ES-I3 (cell line): Measurements from ENCODE around the gene CEMIP2.
A peak's percentile ranks its signal among the peaks of the same experiment; 100 is the strongest.

Source experiments
- H3K36me3 ChIP-seq: 2 replicates; pipeline ENCODE4 v1.6.1; 2013; ENCODE audit warnings: mild to moderate bottlenecking, low read length, control low read depth, moderate library complexity; ENCODE audit not compliant: insufficient read depth
- H3K4me1 ChIP-seq: 2 replicates; pipeline ENCODE4 v1.6.1; 2013; ENCODE audit warnings: mild to moderate bottlenecking, control low read depth, low read length; ENCODE audit not compliant: insufficient read depth
- H3K9ac ChIP-seq: 2 replicates; pipeline ENCODE4 v1.6.1; 2013; ENCODE audit warnings: low read depth, mild to moderate bottlenecking, low read length, moderate library complexity
- H3K9me3 ChIP-seq: 2 replicates; pipeline ENCODE4 v1.6.1; 2013; ENCODE audit warnings: mild to moderate bottlenecking, low read length, moderate library complexity; ENCODE audit not compliant: control insufficient read depth, insufficient read depth

CEMIP2 gene

DNA sequence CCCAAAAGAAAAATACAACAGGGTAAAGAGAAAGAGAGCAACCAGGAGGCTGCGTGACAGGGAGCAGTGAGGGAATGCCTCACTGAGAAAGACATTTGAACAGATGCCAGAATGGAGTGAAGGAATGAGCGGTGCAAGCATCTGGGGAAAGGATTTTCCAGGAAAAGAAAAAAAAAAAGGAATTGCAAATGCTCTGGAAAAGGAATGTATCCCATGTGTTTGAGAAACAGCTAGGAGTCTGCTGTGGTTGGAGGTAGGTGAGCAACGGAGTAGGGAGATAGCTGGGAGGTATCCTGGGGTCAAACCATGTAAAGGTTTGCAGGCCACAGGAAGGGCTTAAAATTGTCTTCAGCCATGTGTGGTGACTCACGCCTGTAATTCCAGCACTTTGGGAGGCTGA lies 23.6 kb upstream of the CEMIP2 start:
- Histone ChIP-seq H3K9ac (no peak overlapping the region), H3K4me1 (0 out of 2 replicates have a peak, but pooled peaks cover 2% of the 10 kb centered on the region), H3K36me3 (no peaks in the 10 kb centered on the region), H3K9me3 (no peaks in the 10 kb centered on the region)

DNA sequence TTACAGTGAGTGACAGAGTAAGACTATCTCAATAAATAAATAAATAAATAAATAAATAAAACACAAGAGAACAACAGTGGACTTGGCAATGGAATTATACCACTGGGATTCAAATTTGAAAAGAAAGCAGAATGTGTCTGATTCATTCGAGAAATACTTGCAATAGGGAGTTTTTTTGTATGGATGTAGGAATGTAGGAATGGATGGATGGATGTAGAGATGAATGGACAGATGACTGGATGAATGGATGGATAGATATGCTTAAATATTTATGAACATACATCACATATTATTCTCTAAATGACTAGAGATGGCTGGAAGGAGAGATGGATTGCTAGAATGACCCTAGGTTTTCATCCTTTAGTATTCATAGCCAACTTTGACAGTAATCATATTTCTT lies 22.0 kb upstream of the CEMIP2 start:
- 0 out of 2 replicates have a peak, but pooled peaks cover 2% of the 10 kb centered on the region for H3K4me1 ChIP-seq
- H3K36me3 ChIP-seq: no peaks in the 10 kb centered on the region
- no peaks in the 10 kb centered on the region for H3K9me3 ChIP-seq
- no peak overlapping the region for H3K9ac ChIP-seq

DNA sequence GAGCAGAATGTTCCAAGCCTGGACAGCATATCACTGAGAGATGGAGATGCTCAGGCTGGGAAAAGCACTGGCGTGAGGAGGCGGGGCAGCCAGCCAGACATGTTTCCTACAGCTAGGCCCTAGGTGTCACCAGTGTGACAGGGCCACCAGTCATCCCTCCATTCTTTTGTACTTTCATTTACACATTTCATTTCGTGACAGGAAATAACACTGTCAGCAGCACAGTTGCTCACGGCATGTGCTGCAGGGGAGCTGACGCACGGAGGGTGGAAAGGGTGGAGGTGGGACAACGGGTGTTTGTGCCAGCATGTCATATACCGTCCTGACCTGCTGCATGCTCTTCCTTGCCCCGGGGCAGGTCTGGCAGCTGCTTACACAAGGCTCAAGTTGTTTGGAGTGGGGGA lies 14.8 kb upstream of the CEMIP2 start:
- no peak overlapping the region for H3K9ac ChIP-seq
- no peaks in the 10 kb centered on the region for H3K36me3 ChIP-seq
- H3K9me3 ChIP-seq: no peaks in the 10 kb centered on the region
- H3K4me1 ChIP-seq: peaks cover 8% of the 10 kb centered on the region; the same call in 1 of the 2 replicates

DNA sequence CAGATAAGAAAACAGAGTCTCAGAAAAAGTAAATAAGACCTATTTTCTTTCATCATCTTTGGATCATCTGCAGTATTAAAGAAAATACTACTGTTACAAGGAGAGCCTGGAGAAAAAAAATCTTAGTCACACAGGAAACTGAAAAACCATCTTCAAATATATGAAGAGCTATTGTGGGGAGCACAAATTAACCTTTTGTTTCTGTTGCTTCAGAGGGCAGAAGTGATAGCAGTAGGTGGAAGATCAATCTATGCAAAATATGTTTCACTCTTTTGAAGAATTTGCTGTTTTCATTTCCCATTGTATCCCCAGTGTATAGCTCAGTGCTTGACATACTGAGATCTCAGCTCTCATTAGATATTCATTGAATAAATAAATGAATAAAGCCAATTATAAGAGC lies 13.1 kb upstream of the CEMIP2 start:
- no peak overlapping the region for H3K9ac ChIP-seq
- H3K4me1 ChIP-seq: peaks cover 8% of the 10 kb centered on the region; the same call in 1 of the 2 replicates
- no peaks in the 10 kb centered on the region for H3K9me3 ChIP-seq

DNA sequence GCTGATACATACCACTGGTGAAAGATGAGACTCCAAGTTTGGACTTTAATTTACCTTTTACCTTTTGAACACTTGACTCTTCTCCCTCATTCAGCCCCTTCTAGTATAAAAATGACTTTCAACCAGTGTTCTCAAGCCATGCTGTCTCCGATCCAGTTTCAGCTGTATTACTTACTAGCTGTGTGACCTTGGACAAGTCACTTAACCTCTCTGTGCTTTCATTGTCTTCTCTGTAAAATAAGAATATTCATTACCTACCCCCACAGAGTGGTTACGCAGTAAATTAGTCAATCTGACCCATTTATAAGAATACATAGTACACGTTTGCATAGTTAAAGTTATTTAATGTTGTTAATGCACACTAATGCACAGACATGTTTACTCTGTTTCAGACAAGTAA lies 12.6 kb upstream of the CEMIP2 start:
- Histone ChIP-seq H3K36me3 (no peaks in the 10 kb centered on the region), H3K9ac (no peak overlapping the region), H3K9me3 (no peaks in the 10 kb centered on the region), H3K4me1 (peaks cover 8% of the 10 kb centered on the region; the same call in 1 of the 2 replicates)

More for the DNA sequence above, 13.1 kb upstream of the CEMIP2 start:
- H3K36me3 ChIP-seq: no peaks in the 10 kb centered on the region

DNA sequence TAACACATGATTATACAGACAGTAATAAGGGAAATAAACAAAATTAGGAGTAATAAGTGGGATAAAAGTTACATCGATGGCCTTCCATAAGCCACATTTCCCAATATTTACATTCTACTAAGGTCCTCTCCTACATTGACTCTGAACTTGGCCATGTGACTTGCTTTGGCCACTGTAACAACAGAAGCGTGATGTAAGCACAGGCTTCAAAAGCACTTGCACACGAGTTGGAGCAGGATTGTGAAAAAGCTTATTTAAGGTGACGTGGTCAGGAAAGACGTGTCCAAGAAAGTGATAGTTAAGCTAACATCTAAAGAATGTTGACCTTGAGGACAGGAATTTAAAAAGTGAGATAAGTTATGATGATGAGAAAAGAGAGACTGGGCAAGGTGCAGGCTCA lies 9.8 kb upstream of the CEMIP2 start:
- Histone ChIP-seq H3K36me3 (no peaks in the 10 kb centered on the region), H3K9ac (no peak overlapping the region), H3K9me3 (no peaks in the 10 kb centered on the region), H3K4me1 (peaks cover 3% of the 10 kb centered on the region; the same call in 1 of the 2 replicates)

DNA sequence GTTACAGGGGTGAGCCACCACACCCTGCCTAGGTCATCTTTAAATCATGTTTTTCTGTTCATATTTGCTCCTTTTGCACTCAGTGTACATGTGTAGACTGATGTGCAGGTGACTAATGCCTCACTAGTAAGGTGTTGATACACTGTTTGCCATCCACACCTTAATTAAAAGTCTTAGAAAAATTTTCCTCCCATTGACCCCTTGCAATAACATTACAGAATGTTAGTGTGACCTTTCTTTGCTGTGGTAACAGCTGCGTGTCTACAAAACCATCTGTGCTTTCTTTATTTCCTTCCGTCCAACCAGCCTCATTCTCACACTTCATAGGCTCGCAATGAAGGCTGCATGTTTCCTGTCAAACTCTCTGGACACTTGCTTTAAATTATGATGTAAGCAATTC lies 6.6 kb upstream of the CEMIP2 start:
- Histone ChIP-seq H3K9ac (no peak overlapping the region), H3K36me3 (no peaks in the 10 kb centered on the region), H3K4me1 (no peaks in the 10 kb centered on the region), H3K9me3 (no peaks in the 10 kb centered on the region)

DNA sequence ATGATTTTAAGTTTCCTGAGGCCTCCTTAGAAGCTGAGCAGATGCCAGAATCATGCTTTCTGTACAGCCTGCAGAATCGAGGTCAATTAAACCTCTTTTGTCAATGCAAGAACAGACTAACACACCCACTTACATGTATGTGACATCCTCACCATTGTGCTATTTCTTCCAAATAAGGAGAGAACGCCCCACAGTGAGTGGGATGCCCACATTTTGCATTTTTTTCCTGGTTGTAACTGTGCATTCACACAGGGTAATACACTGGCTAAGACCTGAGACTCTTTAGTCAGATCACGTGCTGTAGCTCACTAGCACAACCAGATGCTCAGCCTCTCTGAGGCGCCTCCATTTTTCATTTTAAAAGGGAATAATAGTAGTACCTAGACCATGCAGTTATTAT lies 4.4 kb upstream of the CEMIP2 start:
- Histone ChIP-seq H3K9me3 (no peaks in the 10 kb centered on the region), H3K36me3 (no peaks in the 10 kb centered on the region), H3K4me1 (no peaks in the 10 kb centered on the region), H3K9ac (no peak overlapping the region)

DNA sequence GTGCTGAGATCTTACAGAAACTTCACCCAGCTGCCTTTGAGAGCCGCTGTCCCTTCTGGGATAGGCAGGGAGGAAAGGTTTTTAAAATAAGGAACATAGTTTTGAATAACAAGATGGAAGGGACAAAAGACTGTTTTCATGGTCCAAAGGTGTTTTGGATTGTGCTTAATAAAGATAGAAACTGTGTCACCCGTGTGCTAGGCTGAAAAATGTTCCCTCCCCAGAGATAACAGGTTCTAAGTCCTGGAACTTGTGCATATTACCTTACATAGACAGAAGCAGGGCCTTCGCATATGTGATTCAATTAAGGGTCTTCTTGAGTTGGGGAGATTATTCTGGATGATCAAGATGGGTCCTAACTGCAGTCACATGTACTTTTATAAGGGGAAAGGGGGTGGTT lies 1.9 kb upstream of the CEMIP2 start:
- H3K9me3 ChIP-seq: no peaks in the 10 kb centered on the region
- H3K36me3 ChIP-seq: no peaks in the 10 kb centered on the region
- H3K9ac ChIP-seq: no peak overlapping the region
- peaks cover 14% of the 10 kb centered on the region; the same call in 1 of the 2 replicates for H3K4me1 ChIP-seq

DNA sequence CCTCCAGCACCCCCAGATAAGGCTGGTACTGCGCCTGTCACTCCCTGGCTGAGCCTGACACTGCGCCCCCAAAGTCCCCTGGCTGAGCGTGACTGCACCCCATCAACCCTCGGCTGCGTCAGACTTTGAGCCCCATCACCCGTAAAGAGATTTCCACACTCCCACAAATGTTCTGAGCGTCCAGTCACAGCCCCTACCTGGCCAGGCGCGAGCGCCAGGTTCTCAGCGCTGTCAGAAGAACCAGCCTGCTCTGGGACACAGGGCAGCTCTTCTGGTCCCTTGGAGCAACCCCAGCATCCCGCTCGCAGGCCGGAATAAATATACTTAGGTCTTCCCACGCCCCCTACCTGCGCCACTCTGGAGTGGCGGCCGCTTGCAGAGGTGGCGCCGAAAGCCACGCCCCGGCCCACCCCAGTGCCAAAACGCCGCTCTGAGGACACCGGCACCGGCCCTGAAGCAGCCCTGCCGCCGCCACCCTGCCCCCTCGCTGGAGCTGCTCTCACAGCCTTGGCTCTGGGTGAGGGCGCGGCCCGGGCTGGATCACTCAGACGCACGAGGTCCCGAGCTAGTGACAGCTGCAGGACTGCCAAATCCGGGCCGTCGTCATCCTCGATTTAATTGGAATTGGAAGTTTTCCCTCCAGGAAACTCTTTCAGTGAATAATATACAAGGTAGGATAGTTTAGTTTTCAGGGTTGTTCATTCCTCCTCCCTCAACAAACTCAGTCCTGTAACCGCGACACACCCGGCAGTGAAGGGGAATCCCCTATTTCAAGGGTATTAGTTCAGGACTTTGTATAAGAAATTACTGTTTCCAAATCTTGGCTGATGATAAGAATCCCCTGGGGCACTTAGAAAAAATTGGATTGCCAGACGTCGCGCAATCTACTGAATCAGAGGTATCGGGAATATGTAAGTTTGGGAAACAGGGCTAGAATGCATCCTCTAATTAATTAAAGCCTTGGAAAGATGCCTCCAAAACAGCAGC lies 1.2 kb upstream of the CEMIP2 start:
- Histone ChIP-seq H3K36me3 (no peaks in the 10 kb centered on the region), H3K4me1 (peaks cover 21% of the 10 kb centered on the region; the same call in 1 of the 2 replicates), H3K9ac (peak overlapping the region; percentile 78; the same call in 1 of the 2 replicates), H3K9me3 (no peaks in the 10 kb centered on the region)

DNA sequence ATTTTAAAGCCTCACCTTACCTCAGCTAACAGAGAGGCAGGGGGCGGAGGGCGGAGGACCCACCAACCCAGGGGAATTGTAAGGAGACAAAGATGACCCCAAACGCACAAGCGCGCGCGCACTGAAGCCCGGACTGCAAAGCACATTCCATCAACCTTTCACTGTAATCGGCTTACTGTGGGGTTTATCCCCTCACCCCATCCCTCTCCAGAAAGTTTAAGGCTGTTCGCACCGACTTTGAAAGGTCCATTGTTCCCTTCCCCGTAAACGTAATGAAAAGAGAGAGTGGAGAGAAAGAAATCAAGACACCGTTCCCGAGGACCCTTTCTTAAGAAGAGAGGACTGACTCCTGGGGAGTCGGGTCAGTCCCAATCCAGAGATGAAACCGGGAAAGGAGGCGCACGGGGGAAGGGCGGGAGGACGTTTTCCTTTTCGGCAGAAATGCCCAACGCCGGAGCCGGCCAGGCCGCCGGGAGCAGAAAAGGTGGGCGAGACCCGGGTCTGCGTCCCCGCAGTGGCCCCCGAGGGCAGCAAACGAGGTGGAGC lies 464 bp downstream of the CEMIP2 start:
- H3K9me3 ChIP-seq: no peaks in the 10 kb centered on the region
- peak overlapping the region; percentile 90 for H3K9ac ChIP-seq
- H3K36me3 ChIP-seq: no peaks in the 10 kb centered on the region
- peaks cover 34% of the 10 kb centered on the region for H3K4me1 ChIP-seq

DNA sequence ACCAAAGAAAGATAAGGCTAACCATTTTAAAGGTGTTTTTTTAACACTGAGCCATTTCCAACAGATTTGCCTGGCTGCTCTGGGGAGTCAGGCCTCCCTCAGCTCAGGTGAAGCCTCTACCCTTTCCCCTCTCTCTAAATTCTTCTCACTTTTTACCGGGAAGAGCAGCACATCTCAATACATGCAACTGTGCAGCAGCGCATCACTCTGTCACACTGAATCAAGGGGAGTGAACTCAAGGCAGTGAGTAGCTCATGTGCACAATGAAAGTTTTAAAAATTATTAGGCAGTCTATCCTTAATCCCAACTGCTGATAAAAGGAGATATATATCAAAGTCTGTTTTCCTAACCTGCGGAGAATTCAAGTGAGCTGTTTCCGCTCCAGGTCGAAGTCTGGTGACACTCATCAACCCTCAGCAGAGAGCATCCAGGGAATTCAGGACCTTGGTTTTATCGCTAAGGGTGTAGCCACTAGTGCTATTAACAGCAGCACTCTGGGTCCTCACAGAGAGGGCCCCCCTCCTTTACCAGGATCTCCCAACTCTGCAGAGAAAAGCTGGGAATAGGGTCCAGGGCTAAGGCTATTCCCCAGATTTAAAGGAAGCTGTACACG lies 1.0 kb downstream of the CEMIP2 start:
- Histone ChIP-seq H3K36me3 (no peaks in the 10 kb centered on the region), H3K4me1 (peaks cover 37% of the 10 kb centered on the region), H3K9ac (peak overlapping the region; percentile 90)

DNA sequence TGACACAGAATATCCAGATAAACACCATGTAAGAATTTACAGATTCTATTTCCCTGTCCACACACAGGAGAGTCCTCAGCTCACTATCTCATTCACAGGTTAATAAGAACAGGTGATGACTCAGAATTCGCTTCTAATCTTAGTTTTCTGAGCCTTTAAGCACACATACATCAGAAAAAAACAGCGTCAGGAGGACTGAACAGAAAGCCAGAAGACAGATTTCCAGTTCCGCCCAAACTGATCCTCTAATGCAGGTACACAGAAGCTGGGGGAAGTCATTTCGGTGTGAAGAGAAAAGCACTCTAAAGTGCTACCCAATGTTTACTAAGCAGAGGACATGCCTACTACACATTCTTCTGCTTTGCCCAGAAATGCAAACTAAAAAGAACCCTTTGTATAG lies 1.6 kb downstream of the CEMIP2 start:
- H3K4me1 ChIP-seq: peaks cover 42% of the 10 kb centered on the region
- H3K36me3 ChIP-seq: no peaks in the 10 kb centered on the region
- peak overlapping the region; percentile 90; the same call in 1 of the 2 replicates for H3K9ac ChIP-seq
- no peaks in the 10 kb centered on the region for H3K9me3 ChIP-seq

More for the DNA sequence above, 1.0 kb downstream of the CEMIP2 start:
- H3K9me3 ChIP-seq: no peaks in the 10 kb centered on the region

DNA sequence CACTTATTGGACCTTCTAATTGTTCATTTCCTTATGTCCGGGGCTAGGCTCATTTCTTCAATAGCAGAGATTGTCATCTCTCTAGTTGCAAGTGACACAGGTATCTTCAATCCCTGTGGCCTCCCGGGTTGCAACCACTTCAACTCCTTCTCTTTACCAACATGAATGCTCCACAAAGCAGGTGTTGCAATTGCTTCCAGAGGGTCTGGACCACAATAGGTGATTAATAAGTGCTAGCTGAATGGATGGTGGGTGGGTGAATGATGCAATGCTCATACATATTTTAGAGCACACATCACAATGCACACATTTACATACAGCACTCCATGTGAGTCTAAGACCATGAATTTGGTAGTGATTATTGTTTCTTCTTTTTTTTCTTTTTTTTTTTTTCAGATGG lies 2.6 kb downstream of the CEMIP2 start:
- peaks cover 52% of the 10 kb centered on the region for H3K4me1 ChIP-seq
- no peaks in the 10 kb centered on the region for H3K9me3 ChIP-seq
- H3K36me3 ChIP-seq: no peaks in the 10 kb centered on the region
- H3K9ac ChIP-seq: no peak overlapping the region
